K562 (cell line): ENCODE data around the gene AFAP1. TPM values are rescaled to one million over a fixed set of nuclear protein-coding genes. Genes with fewer than 3 reads are reported as not detected.
A peak's percentile ranks its signal among the peaks of the same experiment; 100 is the strongest.

Experiments used
- TAF15 ChIP-seq: fragments of 200-400 bp; formaldehyde crosslinking; IDR thresholded peaks from 2 replicates; pipeline ENCODE4 v1.6.1; 2017; ENCODE audit warnings: mild to moderate bottlenecking, low read depth, low read length, moderate library complexity
- polyA plus RNA-seq, 8 experiments: library from polyadenylated mRNA; depleted of rRNA in 4 of 8; stranded (reverse) in 5 of 8; unstranded in 3 of 8; fragments of >200 nt; fragmentation: Nextera tagmentation in 2 of 8; fragmentation: Illumina TruSeq in 1 of 8; extraction: Ambion mirVana in 2 of 8; extraction: Trizol in 1 of 8; gene quantifications; 2 replicates each; pipeline versions ENCODE4 v1.2.1 to v1.2.3, GENCODE V29; 2011 to 2014; ENCODE audit warnings: inconsistent platforms in 1 of 8, missing spikeins in 1 of 8
- total RNA-seq, 7 experiments: library from RNA; depleted of rRNA in 6 of 7; stranded (reverse); fragments of >200 nt in 6 of 7; fragmentation: Illumina TruSeq in 2 of 7; extraction: Trizol in 2 of 7; gene quantifications; 2 replicates each; pipeline versions ENCODE4 v1.2.1 to v1.2.3, GENCODE V29; 2011 to 2021; ENCODE audit warnings: low replicate concordance in 1 of 7
- TF ChIP-seq, protein P1 (sequence below), 2 experiments: fragments of 450-650 bp in 1 of 2; sonication (generic) in 1 of 2; formaldehyde crosslinking in 1 of 2; IDR thresholded peaks; 2 replicates each; pipeline versions ENCODE4 v1.7.1 to v1.9.0; 2016 to 2022; ENCODE audit warnings: inconsistent platforms in 1 of 2, mild to moderate bottlenecking in 1 of 2, missing genetic modification reagents in 1 of 2

AFAP1 gene
- total and polyA plus RNA-seq, 9 of the 15 experiments (the other 6 are each of a cell fraction or from before 2014, with no cell fraction given) = 0.07 to 0.42 (median 0.12) TPM; not detected in 1

DNA sequence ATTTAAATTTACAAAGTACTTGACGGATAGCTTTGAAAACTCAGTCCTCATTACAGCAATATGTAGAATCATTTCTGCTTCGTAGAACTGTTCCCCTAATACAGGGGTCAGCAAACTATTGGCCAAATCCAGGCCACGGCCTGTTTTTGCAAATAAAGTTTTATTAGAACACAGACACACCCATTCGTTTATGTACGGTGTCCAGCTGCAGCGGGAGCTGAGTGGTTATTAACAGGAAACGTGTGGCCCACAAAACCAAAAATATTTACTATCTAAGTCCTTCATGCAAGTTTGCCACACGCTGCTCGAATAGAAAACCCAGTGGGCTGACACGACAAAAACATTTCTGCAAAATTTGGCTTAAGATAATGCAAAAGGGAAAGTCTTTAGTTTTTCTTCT lies 146.5 kb downstream of the AFAP1 start (continued):
- TF ChIP-seq, protein P1, sequence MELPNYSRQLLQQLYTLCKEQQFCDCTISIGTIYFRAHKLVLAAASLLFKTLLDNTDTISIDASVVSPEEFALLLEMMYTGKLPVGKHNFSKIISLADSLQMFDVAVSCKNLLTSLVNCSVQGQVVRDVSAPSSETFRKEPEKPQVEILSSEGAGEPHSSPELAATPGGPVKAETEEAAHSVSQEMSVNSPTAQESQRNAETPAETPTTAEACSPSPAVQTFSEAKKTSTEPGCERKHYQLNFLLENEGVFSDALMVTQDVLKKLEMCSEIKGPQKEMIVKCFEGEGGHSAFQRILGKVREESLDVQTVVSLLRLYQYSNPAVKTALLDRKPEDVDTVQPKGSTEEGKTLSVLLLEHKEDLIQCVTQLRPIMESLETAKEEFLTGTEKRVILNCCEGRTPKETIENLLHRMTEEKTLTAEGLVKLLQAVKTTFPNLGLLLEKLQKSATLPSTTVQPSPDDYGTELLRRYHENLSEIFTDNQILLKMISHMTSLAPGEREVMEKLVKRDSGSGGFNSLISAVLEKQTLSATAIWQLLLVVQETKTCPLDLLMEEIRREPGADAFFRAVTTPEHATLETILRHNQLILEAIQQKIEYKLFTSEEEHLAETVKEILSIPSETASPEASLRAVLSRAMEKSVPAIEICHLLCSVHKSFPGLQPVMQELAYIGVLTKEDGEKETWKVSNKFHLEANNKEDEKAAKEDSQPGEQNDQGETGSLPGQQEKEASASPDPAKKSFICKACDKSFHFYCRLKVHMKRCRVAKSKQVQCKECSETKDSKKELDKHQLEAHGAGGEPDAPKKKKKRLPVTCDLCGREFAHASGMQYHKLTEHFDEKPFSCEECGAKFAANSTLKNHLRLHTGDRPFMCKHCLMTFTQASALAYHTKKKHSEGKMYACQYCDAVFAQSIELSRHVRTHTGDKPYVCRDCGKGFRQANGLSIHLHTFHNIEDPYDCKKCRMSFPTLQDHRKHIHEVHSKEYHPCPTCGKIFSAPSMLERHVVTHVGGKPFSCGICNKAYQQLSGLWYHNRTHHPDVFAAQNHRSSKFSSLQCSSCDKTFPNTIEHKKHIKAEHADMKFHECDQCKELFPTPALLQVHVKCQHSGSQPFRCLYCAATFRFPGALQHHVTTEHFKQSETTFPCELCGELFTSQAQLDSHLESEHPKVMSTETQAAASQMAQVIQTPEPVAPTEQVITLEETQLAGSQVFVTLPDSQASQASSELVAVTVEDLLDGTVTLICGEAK (IDR thresholded peaks at IDR 0.05) = peak; percentile 94
- TF ChIP-seq, protein P1 (CRISPR knock-in tag; IDR thresholded peaks at IDR 0.05) = peak; percentile 93
- TF ChIP-seq TAF15 = no peak
